NCI-H524 treated with DMSO at 0.1 percent for 48 hours (cell line): Measurements from ENCODE around the gene ZDHHC11.
"Not testable (repeated sequence)": the region's sequence is repeated elsewhere in the genome, so short reads cannot be mapped to it uniquely, and the experiment has no call there.

Source experiments
- DNase-seq: peaks from one replicate; lab custom pipeline; 2025; lab: John Stamatoyannopoulos, UW

Gene ZDHHC11

GRCh38 chr5:801472-801871 is 49.3 kb downstream of the ZDHHC11 start:
- DNase-seq, result no peak

- DNase-seq, result not testable (repeated sequence)
Measured at GRCh38 chr5:801055-801454, 49.7 kb downstream of the ZDHHC11 start.

- not testable (repeated sequence) for DNase-seq
Measured at GRCh38 chr5:798505-799138, 52.2 kb downstream of the ZDHHC11 start.

- DNase-seq, result not testable (repeated sequence)
Measured at GRCh38 chr5:797986-798385, 52.8 kb downstream of the ZDHHC11 start.

GRCh38 chr5:795873-796272 is 54.9 kb downstream of the ZDHHC11 start:
- not testable (repeated sequence) for DNase-seq

- not testable (repeated sequence) for DNase-seq
Measured at GRCh38 chr5:794948-795347, 55.8 kb downstream of the ZDHHC11 start.

GRCh38 chr5:788703-789102 is 62.1 kb downstream of the ZDHHC11 start:
- DNase-seq, result not testable (repeated sequence)

GRCh38 chr5:787857-788233 is 62.9 kb downstream of the ZDHHC11 start:
- DNase-seq, result not testable (repeated sequence)

GRCh38 chr5:787224-787856 is 63.4 kb downstream of the ZDHHC11 start:
- DNase-seq, result not testable (repeated sequence)

- DNase-seq, result not testable (repeated sequence)
Measured at GRCh38 chr5:785181-785705, 65.5 kb downstream of the ZDHHC11 start.

GRCh38 chr5:784428-785177 is 66.2 kb downstream of the ZDHHC11 start, which contains the start of gene ZDHHC11B:
TSS of gene ZDHHC11B (minus strand) at chr5:784729. CDS start at chr5:766919, 17,810 bp downstream.
- not testable (repeated sequence) for DNase-seq

- DNase-seq, result not testable (repeated sequence)
Measured at GRCh38 chr5:783881-784427, 66.8 kb downstream of the ZDHHC11 start.

- DNase-seq, result not testable (repeated sequence)
Measured at GRCh38 chr5:783049-783802, 67.6 kb downstream of the ZDHHC11 start.

GRCh38 chr5:782356-782755 is 68.4 kb downstream of the ZDHHC11 start:
- not testable (repeated sequence) for DNase-seq

GRCh38 chr5:780571-780970 is 70.2 kb downstream of the ZDHHC11 start:
- not testable (repeated sequence) for DNase-seq

- not testable (repeated sequence) for DNase-seq
Measured at GRCh38 chr5:778967-779366, 71.8 kb downstream of the ZDHHC11 start.

GRCh38 chr5:778421-778820 is 72.4 kb downstream of the ZDHHC11 start:
- DNase-seq, result not testable (repeated sequence)

- DNase-seq, result no peak
Measured at GRCh38 chr5:777756-778161, 73.0 kb downstream of the ZDHHC11 start.

- no peak for DNase-seq
Measured at GRCh38 chr5:776862-777711, 73.7 kb downstream of the ZDHHC11 start.
